GM21529 (cell line): Measurements from ENCODE around the gene PLAAT2.
"Not testable (repeated sequence)": the region's sequence is repeated elsewhere in the genome, so short reads cannot be mapped to it uniquely, and the experiment has no call there.

Experiments
- ATAC-seq: cut with Tn5 transposase; IDR thresholded peaks from one replicate; pipeline ENCODE4 v1.9.1; 2021; ENCODE audit not compliant: unreplicated experiment

Gene PLAAT2

DNA sequence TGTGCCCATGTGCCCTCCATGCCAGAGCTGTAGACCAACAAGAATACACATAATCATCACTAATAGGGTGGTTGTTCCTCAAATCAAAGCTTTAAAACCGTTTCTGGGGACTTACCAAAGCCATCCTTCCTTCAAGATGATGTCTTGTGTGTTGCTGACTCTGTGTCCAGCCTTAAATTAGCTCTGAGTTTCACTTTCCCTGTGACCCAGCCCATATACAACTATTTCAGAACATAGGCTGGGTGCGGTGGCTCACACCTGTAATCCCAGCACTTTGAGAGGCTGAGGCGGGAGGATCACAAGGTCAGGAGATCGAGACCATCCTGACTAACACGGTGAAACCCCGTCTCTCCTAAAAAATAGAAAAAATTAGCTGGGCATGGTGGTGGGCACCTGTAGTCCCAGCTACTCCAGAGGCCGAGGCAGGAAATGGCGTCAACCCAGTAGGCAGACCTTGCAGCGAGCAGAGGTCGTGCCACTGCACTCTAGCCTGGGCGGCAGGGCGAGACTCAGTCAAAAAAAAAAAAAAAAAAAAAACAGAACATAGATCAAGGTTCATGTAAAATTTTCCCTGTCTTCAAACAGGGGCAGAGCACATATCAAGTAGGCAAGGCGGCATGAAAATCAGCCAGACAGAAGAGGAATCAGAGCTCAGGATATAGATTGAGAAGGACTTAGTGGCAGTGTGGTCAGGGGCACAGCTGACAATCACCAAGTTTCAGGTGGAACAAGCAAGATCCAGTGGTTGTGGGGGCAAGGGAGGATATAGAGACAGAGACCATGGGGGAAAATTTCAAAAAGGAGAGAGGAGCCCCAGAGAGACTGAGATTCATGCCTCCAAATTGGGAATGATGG is at the start of gene PLAAT2:
TSS of gene PLAAT2 (minus strand) at position 179 of the 855 bp plus-strand sequence. CDS start at position 124, 55 bp downstream.
- no peak for ATAC-seq

DNA sequence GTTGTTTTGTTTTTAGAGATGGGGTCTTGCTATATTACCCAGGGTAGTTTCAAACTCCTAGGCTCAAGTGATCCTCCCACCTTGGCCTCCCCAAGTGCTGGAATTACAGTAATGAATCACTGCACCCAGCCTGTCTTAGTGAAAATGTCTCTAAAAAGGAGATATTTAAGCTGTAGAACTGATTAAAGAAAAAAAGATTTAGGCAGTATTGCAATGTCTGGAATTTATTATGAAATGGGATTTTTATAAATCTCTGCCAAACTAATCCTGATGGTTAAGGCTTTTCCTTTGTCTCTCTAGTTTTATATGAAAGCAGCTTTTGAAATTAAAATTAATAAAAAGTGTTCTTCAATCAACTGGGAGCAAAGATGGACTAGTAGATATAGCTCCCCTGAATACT is 49.0 kb upstream of the PLAAT2 start:
- ATAC-seq = no peak

DNA sequence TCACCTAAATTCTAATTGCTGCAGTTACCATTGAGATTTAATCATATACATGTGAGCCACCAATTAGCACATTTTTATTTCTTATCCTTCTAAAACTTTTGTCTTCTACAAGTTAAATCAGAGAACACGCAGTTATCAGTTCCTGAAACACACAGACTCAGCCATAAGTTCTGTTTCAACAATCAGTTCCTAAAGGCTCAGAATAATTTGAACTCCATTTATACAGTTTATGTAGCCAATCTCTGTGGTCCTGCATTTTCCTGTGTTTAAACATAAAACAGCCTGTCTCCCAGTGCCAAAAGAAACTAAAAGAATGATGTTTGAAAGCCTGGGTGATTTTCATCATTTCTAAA is 48.2 kb upstream of the PLAAT2 start:
- no peak for ATAC-seq

DNA sequence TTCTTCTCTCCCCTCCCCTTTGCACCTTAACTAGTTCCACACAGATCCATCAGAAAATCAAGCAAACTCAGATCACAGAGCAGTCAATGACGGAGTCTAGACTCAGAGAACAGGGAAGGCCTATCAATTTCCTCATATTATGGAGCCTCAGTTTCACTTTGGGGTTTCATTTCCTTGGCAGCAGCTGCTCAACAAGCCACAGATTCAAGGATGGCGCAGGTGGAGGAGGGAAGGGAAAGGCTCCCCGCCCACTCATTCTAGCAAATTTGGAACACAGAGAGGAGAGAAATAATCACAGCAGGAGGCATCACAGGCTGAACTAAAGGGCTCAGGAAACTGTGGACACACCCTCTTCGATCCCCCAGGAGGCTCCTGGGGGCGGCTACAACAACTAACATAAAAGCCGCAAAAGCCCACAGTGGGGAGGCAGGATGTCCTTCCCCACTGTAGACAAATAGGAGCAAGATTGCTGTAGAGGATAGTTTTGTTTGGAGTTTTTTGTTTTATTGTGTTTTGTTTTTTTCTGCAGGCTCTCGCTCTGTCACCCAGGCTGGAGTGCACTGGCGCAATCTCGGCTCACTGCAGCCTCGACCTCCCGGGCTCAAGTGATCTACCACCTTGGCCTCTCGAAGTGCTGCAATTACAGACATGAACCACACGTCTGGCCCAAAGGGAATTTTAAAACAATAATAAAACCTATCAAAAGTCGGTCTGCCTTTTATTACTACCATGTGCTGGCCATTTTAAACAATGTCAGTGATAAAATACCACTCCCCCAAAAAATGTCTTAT is 47.6 kb upstream of the PLAAT2 start:
- ATAC-seq = no peak

DNA sequence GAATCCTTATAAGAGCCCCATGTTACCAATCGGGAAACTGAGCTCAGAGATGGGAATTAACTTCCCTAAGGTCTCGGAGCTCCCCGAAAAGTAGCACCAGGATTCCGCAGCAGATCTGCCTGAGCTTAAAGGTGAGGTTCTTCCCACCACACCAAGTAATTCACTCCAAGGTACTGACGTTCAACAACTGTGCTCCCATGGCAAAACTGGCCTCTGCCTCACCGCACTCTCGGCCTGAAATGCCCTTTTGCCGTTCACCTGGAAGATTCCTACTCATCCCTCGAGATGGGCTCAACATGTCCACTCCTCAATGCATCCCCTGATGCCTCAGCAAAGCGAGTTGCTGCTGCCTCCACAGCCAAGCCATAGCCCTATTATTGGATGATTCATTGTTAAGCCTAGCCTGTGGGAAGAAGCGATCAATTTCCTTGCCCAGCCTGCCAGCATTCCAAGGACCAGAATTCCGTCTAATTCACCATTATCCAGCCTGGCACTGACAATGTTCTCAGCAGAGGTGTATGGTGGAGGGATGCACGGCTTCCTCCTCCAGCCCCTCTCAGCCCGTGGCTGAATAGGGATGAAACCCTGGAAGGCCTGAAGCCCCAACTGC is 46.9 kb upstream of the PLAAT2 start:
- no peak for ATAC-seq

DNA sequence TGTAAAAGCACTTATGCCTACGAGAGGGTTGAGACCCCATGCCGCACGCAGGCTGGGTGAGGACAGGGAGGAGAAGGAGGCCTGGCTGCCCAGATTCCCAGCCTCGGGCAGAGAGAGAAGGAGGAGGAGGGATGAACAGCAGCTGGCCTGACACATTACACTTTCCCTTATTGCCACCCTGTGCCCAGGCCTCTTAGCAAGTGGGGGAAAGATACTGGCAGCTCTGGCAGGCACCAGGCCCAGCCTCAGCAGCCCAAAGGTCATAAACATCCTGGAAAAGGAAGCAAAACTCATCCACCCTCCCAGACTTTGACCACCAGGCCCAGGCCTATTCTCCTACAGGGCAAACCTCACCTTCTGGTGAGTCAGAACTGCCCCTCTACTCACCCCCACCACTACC is 46.4 kb upstream of the PLAAT2 start:
- no peak for ATAC-seq

DNA sequence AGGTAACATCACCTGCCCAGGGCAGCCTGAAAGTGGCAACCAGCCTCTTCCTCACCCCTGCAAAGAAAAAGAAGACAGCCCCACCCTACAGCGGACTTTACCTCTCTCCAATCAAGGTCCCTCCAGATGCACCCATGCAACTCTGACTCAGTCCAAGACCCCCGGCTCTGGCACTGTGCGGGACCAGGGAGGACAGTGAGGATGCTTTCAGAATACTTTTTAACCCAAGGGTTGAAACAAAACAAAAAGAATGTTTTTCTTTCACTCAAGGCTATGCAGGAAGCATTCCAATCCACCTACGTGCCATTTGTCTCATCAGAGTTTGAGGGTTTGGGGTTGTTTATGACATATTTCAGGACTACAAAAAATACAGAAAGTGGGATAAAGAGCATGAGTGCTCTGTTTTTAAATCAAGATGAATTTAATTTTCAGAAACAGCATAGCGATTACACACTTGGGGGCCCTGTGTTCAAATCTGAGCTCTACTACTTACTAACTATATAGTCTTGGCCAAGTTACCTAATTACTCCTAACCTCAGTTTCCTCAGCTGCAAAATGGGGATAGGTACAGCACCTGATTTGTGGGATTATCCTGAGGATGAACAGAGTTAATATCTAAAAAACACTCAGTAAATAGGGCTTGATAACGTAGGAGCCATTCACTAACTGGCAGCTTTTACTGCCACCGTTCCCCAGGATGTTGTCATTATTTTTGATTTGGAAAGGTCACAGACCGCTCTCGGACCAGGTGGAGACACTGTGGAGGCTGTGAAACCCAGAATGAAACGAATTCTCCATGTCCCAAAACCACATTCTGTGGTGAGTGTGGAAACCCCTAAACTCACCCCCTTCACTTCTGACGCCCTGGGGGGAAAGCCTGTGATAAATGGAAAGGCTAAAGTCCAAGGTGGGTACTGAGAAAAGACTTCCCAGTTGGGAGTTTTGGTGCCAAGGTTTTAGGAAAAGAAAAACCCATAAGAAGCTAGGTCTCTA is 45.5 kb upstream of the PLAAT2 start:
- ATAC-seq = no peak

DNA sequence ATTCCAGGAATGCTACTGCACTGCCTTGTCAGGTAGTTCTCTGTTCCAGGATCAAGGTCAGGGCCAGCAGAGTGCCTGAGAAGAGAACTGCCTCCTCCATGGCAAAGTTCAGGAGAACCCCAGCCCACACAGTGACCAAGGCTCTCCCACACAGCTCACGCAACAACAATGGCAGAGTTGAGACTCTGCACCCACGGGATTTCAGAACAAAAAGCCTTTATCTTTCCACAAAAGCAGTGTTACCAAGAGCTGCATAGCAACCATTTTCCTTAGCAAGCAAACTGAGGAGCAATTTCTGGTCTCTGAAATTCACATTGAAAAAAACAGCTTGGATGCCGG is 40.0 kb upstream of the PLAAT2 start:
- no peak for ATAC-seq

DNA sequence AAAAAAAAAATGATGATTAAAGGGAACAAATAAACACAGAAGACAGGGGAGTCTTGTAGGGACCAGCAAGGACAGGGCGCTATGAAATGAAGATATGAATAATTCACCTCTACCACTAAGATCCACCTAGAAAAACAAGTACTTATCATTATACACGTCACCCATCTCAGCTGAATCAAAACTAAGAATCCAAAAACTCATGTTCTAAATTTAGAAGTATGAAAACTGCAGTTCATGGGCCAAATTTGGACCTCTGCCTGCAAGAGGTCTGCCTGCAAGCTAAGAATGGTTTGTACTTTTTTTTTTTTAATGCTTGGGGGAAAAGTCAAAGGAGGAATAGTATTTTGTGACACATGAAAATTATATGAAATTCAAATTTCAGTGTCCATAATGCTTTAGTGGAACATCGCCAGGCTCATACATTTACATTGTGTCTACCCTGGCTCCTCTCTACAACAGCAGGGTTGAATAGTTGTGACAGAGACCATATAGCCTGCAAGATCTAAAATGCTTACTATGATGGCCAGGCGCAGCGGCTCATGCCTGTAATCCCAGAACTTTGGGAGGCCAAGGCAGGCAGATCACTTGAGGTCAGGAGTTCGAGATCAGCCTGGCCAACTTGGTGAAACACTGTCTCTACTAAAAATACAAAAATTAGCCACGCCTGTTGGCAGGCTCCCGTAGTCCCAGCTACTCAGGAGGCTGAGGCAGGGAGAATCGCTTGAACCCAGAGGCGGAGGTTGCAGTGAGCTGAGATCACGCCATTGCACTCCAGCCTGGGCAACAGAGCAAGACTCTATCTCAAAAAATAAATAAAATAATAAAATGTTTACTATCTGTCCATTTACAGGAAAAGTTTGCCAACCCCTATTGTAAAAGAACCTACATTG is 39.4 kb upstream of the PLAAT2 start:
- ATAC-seq = not testable (repeated sequence)

DNA sequence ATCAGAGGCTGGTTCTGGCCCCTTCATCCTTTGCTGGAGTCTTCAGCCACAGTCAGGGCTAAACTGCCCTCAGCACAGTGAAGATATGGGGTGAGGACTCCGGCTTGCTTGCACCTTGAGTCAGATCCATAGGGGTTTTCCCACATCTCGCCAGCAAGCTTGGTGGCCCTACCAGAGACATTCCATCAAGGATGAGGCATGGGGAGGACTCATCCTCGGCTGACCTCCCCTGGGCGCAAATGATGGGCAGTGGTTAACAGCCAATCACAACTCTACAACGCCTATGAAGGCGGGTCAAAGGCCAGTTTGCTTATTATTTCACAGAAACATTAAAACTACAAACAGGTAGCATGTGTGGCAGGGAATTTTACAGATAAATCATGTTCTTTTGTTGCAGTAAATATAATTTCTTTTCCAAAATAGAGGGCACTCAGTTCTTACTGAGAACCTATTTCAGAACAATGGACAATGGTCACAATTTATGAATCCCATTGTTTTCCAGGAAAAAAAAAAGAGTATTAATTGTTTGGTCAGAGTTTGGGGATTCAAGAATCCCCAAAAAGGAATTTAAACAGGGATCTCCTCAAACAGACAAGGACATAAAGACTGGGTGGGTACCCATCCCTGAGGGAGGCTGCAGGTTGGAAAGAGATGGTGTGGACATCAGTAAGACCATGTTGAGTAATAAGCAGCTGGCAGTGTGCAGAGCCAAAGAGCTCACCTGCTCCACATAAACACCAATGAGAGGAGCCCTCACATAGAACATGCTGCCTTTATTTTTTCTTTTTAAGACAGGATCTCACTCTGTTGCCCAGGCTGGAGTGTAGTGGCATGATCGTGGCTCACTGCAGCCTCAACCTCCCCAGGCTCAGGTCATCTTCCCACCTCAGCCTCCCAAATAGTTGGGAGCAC is 36.3 kb upstream of the PLAAT2 start:
- ATAC-seq = no peak

DNA sequence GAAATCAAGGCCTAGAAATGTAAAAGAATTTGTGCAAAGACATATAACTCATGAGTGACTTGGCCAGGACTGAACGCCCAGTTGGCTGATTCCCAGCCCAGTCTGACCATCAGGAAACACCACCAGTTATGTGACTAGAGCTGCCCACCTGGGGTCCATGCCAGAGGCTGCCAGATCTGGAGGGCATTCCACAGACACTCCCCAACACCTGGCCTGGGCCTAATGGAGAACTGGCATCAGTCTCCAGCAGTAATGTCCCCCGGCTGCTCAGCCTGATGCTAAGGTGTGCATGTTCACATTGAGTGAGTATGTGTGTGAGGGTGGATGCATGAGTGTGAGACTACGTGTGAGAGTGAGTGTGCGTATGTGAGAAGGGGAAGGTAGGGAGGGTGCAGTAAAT is 35.4 kb upstream of the PLAAT2 start:
- ATAC-seq = no peak

DNA sequence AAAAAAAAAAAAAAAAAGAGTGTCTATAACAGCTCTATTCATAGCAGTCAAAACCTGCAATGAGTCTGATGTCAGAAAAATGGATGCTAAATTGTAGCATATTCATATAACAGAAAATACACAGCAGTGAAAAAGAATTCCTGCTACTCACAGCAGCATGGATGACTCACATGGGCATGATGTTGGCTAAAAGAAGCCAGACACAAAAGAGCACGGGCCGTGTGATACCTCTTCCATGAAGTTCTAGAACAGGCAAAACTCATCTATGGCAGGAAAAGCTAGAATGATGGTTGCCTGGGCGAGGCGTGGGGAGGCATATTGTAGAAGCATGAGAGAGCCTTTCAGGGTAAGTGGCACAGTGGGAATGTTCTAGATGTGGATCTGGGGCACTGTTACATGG is 32.1 kb upstream of the PLAAT2 start:
- ATAC-seq = no peak

DNA sequence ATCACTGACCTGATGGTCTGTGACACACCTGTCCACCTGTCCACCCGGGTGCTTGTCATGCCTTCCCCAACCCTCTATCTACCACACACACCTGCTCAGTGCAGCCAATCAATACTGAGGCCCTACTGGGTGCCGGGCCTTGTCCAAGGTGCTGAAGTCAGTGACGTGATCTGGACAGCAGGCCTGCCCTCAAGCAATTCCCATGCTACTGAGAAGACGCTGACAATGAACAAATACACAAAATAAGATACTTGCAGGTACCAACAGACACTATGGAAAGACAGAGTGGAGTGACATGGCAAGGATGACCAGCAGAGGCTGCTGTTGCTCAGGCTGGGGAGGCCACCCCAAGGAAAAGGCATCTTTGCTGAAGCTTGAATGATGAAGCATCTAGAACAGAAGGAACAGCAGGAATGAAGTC is 29.8 kb upstream of the PLAAT2 start:
- no peak for ATAC-seq

DNA sequence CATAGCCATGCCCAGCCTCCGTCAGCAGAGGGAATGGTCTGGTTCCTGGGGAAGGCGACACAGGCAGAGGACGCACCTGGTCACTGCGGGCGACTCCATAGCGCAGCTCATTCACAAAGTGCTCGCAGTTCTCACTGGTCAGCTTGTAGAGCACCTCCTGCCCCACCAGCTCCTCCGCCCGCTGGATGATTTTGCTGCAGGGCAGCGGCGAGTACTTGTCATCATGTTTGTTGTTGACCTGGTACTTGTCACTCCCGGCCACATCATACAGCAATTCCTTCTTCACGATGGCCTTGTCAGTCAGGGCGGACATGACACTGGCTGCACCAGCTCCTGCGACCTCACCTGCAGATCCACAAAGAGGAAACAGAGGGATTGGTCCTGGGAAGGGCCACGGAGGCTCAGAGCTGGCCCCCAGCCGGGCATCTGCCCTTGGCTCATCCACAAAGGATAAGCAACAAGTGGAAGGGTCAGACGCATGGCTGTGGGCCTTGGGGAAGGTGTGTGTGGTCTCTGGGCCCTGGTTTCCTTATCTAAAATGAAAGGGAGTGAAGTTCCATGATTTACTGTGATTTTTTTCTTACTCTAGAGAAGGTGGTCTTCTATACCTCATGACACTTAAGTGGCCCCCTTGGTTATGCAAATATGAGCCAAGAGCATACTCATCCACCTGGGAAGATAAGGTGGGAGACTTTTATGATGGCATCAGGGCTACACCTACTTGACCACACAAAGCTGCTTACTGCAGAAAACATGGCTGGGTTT is 27.0 kb upstream of the PLAAT2 start:
- ATAC-seq = no peak

DNA sequence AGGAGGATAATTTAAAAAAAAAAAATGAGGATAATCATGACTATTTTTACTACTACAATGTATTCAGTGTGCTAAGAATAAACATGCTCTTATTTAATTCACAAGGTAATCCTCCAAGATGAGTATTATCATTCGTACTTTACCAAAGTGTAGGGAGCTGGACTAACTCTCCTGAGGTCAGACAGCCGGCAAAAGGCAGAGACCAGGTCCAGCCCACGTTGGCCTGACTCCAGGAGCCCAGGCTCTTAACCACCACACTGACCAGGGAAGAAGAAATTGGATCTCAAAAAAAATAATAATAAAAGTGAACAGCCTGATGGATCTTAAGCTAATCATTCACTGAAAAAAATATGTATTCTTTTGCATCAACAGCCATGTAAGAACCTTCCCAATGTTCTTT is 25.8 kb upstream of the PLAAT2 start:
- ATAC-seq = no peak

DNA sequence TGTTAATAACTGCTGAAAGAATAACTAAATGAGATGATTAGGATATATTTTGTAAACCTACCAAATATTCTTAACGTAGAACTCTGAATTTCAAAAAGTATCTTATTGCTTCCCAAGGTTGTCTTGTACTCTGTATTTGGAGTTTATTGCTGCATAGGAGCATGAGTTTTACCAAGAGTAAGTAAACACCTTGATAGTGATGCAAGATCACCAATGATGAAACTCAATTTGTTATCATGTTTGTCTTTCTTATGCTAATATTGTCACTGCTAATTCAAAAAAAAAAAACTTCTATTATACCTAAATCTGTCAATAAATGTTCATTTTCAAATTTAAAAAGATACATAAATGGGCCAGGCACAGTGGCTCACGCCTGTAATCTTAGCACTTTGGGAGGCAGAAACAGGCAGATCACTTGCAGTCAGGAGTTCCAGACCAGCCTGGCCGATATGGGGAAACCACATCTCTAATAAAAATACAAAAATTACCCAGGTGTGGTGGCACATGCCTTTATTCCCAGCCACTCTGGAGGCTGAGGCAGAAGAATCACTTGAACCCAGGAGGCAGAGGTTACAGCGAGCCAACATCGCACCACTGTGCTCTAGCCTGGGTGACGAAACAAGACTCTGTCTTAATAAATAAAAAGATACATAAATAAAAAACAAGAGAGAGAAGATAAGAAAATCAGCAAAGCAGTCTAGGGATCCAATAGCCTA is 23.4 kb upstream of the PLAAT2 start:
- no peak for ATAC-seq

DNA sequence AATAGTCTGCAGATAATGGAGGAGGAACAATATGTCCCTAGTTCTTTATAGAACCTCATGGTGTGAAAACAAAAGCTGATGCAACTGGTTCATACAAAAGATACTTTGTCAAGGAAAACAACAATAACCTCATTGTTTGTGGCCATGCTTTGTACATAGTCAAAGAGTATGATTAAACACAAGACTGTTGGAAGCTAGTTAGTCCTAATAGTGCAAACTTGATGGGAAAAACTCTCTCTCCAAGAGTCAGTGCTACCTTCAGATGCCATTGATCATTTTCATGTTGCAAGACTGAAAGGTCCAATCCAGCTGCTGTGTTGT is 20.1 kb upstream of the PLAAT2 start:
- no peak for ATAC-seq

DNA sequence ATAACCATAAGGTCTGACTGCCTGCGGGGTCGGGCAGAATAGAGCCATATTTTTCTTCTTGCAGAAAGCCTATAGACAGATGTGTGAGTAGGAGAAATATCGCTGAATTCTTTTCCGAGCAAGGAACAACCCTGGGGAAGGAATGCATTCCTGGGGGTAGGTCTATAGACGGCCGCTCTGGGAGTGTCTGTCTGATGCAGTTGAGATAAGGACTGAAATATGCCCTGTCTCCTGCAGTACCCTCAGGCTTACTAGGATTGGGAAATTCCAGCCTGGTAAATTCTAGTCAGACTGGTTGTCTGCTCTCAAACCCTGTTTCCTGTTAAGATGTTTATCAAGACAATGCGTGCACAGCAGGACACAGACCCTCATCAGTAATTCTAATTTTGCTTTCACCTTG is 18.0 kb upstream of the PLAAT2 start:
- ATAC-seq = not testable (repeated sequence)
